Trophoblast cell (in vitro differentiated cells and primary cell): ENCODE data around the gene FGD5.

Experiments
- DNase-seq, 2 donors: peaks; one replicate each; pipeline ENCODE4 v3.0.0-alpha.2; 2016
- H2AFZ ChIP-seq: 2 replicates; pipeline ENCODE4 v1.6.1; 2013; ENCODE audit warnings: low read length, moderate library complexity, mild to moderate bottlenecking; ENCODE audit not compliant: insufficient read depth, poor library complexity
- H2AK5ac ChIP-seq: 2 replicates; pipeline ENCODE4 v1.6.1; 2013; ENCODE audit warnings: mild to moderate bottlenecking, low read length
- H2BK120ac ChIP-seq: 2 replicates; pipeline ENCODE4 v1.6.1; 2013; ENCODE audit warnings: low read length, mild to moderate bottlenecking, moderate library complexity; ENCODE audit not compliant: insufficient read depth, poor library complexity
- H2BK12ac ChIP-seq: 2 replicates; pipeline ENCODE4 v1.6.1; 2013; ENCODE audit warnings: mild to moderate bottlenecking, low read length, moderate library complexity
- H2BK5ac ChIP-seq: 2 replicates; pipeline ENCODE4 v1.6.1; 2013; ENCODE audit warnings: low read length, low read depth, moderate library complexity, mild to moderate bottlenecking; ENCODE audit not compliant: poor library complexity
- H3K14ac ChIP-seq: 2 replicates; pipeline ENCODE4 v1.6.1; 2013; ENCODE audit warnings: mild to moderate bottlenecking, low read length
- H3K18ac ChIP-seq: 2 replicates; pipeline ENCODE4 v1.6.1; 2013; ENCODE audit warnings: mild to moderate bottlenecking, low read length
- H3K23ac ChIP-seq: 2 replicates; pipeline ENCODE4 v1.6.1; 2013; ENCODE audit warnings: low read length
- H3K27ac ChIP-seq: 2 replicates; pipeline ENCODE4 v1.5.1; 2013; ENCODE audit warnings: low read depth, mild to moderate bottlenecking, inconsistent platforms, low read length, moderate library complexity
- H3K27me3 ChIP-seq: 2 replicates; pipeline ENCODE4 v1.6.1; 2013; ENCODE audit warnings: inconsistent platforms, mild to moderate bottlenecking, low read length, moderate library complexity; ENCODE audit not compliant: insufficient read depth
- H3K36me3 ChIP-seq, 2 experiments: 1 replicate in 1 of 2; 2 replicates in 1 of 2; pipeline ENCODE4 v1.6.1; 2013; ENCODE audit warnings: low read length in 2 of 2, mild to moderate bottlenecking in 2 of 2, moderate library complexity in 1 of 2; ENCODE audit not compliant: insufficient read depth in 2 of 2, control insufficient read depth in 1 of 2
- H3K4ac ChIP-seq: 2 replicates; pipeline ENCODE4 v1.6.1; 2013; ENCODE audit warnings: low read depth, mild to moderate bottlenecking, low read length, moderate library complexity
- H3K4me1 ChIP-seq, 2 experiments: 1 replicate in 1 of 2; 2 replicates in 1 of 2; pipeline ENCODE4 v1.6.1; 2013; ENCODE audit warnings: low read length in 2 of 2, mild to moderate bottlenecking in 2 of 2, moderate library complexity in 1 of 2; ENCODE audit not compliant: insufficient read depth in 2 of 2, control insufficient read depth in 1 of 2
- H3K4me2 ChIP-seq: 2 replicates; pipeline ENCODE4 v1.6.1; 2013; ENCODE audit warnings: inconsistent platforms, mild to moderate bottlenecking, low read length, moderate library complexity
- H3K4me3 ChIP-seq: 2 replicates; pipeline ENCODE4 v1.5.1; 2013; ENCODE audit warnings: mild to moderate bottlenecking, low read depth, low read length, inconsistent platforms
- H3K79me1 ChIP-seq: one replicate; pipeline ENCODE4 v1.6.1; 2013; ENCODE audit warnings: low read length
- H3K79me2 ChIP-seq: 2 replicates; pipeline ENCODE4 v1.6.1; 2013; ENCODE audit warnings: low read length, mild to moderate bottlenecking; ENCODE audit not compliant: control insufficient read depth, insufficient read depth, poor library complexity
- H3K9ac ChIP-seq: 2 replicates; pipeline ENCODE4 v1.6.1; 2013; ENCODE audit warnings: mild to moderate bottlenecking, low read length
- H3K9me3 ChIP-seq: 2 replicates; pipeline ENCODE4 v1.6.1; 2013; ENCODE audit warnings: low read depth, mild to moderate bottlenecking, control low read depth, inconsistent platforms, low read length; ENCODE audit not compliant: insufficient read depth
- H4K12ac ChIP-seq: 2 replicates; pipeline ENCODE4 v1.6.1; 2013; ENCODE audit warnings: low read depth, mild to moderate bottlenecking, low read length, moderate library complexity
- H4K8ac ChIP-seq: 2 replicates; pipeline ENCODE4 v1.6.1; 2013; ENCODE audit warnings: low read depth, mild to moderate bottlenecking, low read length, moderate library complexity
- H4K91ac ChIP-seq: one replicate; pipeline ENCODE4 v1.6.1; 2013; ENCODE audit warnings: low read depth, mild to moderate bottlenecking, low read length, moderate library complexity
- WGBS: extraction: QIAGEN DNeasy Blood & Tissue Kit; methylation state at CpG from one replicate; pipeline ENCODE4 v1.1.7; 2013; ENCODE audit warnings: missing lambda C conversion rate; ENCODE audit not compliant: insufficient read length, insufficient coverage; ENCODE audit errors: extremely low coverage; 5-methylcytosine and 5-hydroxymethylcytosine counted together

Gene FGD5

GRCh38 chr3:14787630-14788029, 31.1 kb upstream of the FGD5 start:
- H3K36me3 ChIP-seq: no peaks in the 10 kb centered on the region
- no peak overlapping the region for H2BK5ac ChIP-seq
- no peak overlapping the region for H3K4ac ChIP-seq
- no peak overlapping the region for H2AK5ac ChIP-seq
- WGBS: no CpG with 5 or more reads among the region's 7 CpGs
- no peak overlapping the region for H3K27ac ChIP-seq
- H2BK12ac ChIP-seq: no peak overlapping the region
- no peaks in the 10 kb centered on the region for H3K27me3 ChIP-seq
- no peaks in the 10 kb centered on the region for H3K79me1 ChIP-seq
- no peak overlapping the region for H4K12ac ChIP-seq
- H3K9me3 ChIP-seq: peaks cover 4% of the 10 kb centered on the region
- no peak overlapping the region for H3K9ac ChIP-seq
- peaks cover 0 to 3% of the 10 kb centered on the region in 2 experiments for H3K4me1 ChIP-seq
- no peak overlapping the region for H3K4me3 ChIP-seq
- H3K14ac ChIP-seq: no peak overlapping the region
- no peak overlapping the region for H4K8ac ChIP-seq
- no peak overlapping the region for H2BK120ac ChIP-seq
- no peak overlapping the region for H3K4me2 ChIP-seq
- no peak for DNase-seq
- H2AFZ ChIP-seq: no peak overlapping the region
- H3K79me2 ChIP-seq: no peaks in the 10 kb centered on the region
- no peak overlapping the region for H4K91ac ChIP-seq
- H3K18ac ChIP-seq: no peak overlapping the region
- no peak overlapping the region for H3K23ac ChIP-seq

- Histone ChIP-seq H3K18ac (no peak overlapping the region), H3K4me2 (no peak overlapping the region), H3K79me1 (no peaks in the 10 kb centered on the region), H3K4me3 (no peak overlapping the region), H3K27ac (no peak overlapping the region), H4K12ac (no peak overlapping the region), H2BK12ac (no peak overlapping the region), H2AFZ (no peak overlapping the region), H3K79me2 (no peaks in the 10 kb centered on the region), H2BK120ac (no peak overlapping the region), H4K91ac (no peak overlapping the region), H3K36me3 (no peaks in the 10 kb centered on the region), H3K4ac (no peak overlapping the region), H3K27me3 (no peaks in the 10 kb centered on the region), H3K4me1 (peaks cover 2 to 8% of the 10 kb centered on the region in 2 experiments), H3K23ac (no peak overlapping the region), H2AK5ac (no peak overlapping the region), H2BK5ac (no peak overlapping the region), H3K9me3 (peaks cover 4% of the 10 kb centered on the region), H3K14ac (no peak overlapping the region), H4K8ac (no peak overlapping the region), H3K9ac (no peak overlapping the region)
- no peak for DNase-seq
- WGBS: no CpG with 5 or more reads among the region's 7 CpGs
Measured at GRCh38 chr3:14788644-14789043, 30.1 kb upstream of the FGD5 start.

DNA sequence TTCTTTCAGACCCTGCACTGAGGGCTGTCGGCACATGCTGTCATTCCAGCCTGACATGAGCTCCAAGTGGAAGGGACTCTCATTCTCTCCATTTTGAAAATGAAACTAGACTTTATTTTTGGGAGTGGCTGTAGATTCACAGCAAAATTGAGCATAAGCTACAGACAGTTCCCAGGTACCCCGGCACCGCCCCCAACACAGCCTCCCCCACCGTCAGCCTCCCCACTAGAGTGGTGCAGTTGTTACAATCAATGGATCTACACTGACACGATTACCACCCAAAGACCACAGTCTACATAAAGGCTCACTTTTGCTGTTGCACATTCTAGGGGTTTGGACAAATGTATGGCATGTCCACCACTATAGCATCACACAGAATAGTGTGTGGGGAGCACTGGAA, 29.5 kb upstream of the FGD5 start:
- Histone ChIP-seq H4K91ac (no peak overlapping the region), H2AK5ac (no peak overlapping the region), H3K4me2 (no peak overlapping the region), H4K12ac (no peak overlapping the region), H3K79me1 (no peaks in the 10 kb centered on the region), H2AFZ (no peak overlapping the region), H3K4me1 (peaks cover 5 to 10% of the 10 kb centered on the region in 2 experiments), H2BK5ac (no peak overlapping the region), H3K23ac (no peak overlapping the region), H3K18ac (no peak overlapping the region), H3K27me3 (no peaks in the 10 kb centered on the region), H4K8ac (no peak overlapping the region), H3K4ac (no peak overlapping the region), H2BK120ac (no peak overlapping the region), H3K9ac (no peak overlapping the region), H3K14ac (no peak overlapping the region), H3K79me2 (no peaks in the 10 kb centered on the region), H3K27ac (no peak overlapping the region), H3K4me3 (no peak overlapping the region), H3K36me3 (no peaks in the 10 kb centered on the region), H2BK12ac (no peak overlapping the region), H3K9me3 (peaks cover 4% of the 10 kb centered on the region)
- no CpG with 5 or more reads among the region's 5 CpGs for WGBS
- no peak for DNase-seq

DNA sequence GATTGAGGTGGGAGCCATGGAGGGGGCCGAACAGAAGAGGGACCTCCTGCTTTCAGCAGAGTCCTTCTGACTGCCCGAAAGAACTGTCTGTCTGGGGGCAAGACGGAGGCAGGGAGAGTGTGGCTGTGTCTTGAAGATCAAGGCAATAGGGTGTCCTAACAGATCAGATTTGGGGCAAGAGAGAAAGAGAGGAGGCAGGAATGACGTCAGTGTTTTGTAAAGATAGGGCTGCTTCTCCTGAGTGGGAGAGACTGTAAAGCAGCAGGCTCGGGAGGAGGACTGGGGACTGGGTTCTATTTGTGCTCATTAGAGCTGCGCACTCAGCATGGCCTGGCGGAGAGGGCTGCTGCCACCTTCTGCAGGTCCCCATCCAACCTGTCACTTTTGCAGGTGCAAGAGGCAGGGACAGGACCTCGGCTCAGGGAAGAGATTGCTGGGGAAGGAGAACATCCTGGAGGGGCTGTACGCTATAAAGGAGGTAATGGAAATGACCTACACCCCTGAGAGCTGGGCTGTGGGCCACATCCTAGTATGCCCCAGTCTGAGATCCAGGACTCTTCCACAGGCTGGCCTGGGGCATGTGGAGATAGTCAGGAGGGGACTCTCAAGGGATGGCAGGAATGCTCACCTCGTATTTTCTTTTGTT, 29.0 kb upstream of the FGD5 start:
- peaks cover 5 to 10% of the 10 kb centered on the region in 2 experiments for H3K4me1 ChIP-seq
- no peaks in the 10 kb centered on the region for H3K27me3 ChIP-seq
- H2BK5ac ChIP-seq: no peak overlapping the region
- H4K12ac ChIP-seq: no peak overlapping the region
- H2BK120ac ChIP-seq: no peak overlapping the region
- no peak overlapping the region for H2AFZ ChIP-seq
- H3K4me3 ChIP-seq: no peak overlapping the region
- no peak overlapping the region for H3K27ac ChIP-seq
- H4K8ac ChIP-seq: no peak overlapping the region
- no peak overlapping the region for H3K4ac ChIP-seq
- DNase-seq: no peak
- no CpG with 5 or more reads among the region's 10 CpGs for WGBS
- H3K79me2 ChIP-seq: no peaks in the 10 kb centered on the region
- H3K9ac ChIP-seq: no peak overlapping the region
- H3K9me3 ChIP-seq: peaks cover 4% of the 10 kb centered on the region
- no peak overlapping the region for H3K14ac ChIP-seq
- H4K91ac ChIP-seq: no peak overlapping the region
- H2BK12ac ChIP-seq: no peak overlapping the region
- no peak overlapping the region for H3K18ac ChIP-seq
- H3K23ac ChIP-seq: no peak overlapping the region
- H3K36me3 ChIP-seq: no peaks in the 10 kb centered on the region
- H3K4me2 ChIP-seq: no peak overlapping the region
- H3K79me1 ChIP-seq: no peaks in the 10 kb centered on the region
- no peak overlapping the region for H2AK5ac ChIP-seq
